Large intestine (tissue), 3 donors: Measurements from ENCODE around the gene CACNA1C. TPM values are rescaled to one million over a fixed set of nuclear protein-coding genes. Genes with fewer than 3 reads are reported as not detected.

ENCODE experiments used
- DNase-seq, 2 donors: peaks; one replicate each; pipeline versions ENCODE4 v3.0.0 to v3.0.0-alpha.2; 2013
- H3K27ac ChIP-seq: one replicate; pipeline ENCODE4 v1.5.1; 2013; ENCODE audit warnings: low read length
- H3K27me3 ChIP-seq: 2 replicates; pipeline ENCODE4 v1.6.1; 2013; ENCODE audit warnings: low read length; ENCODE audit not compliant: control insufficient read depth, insufficient read depth
- H3K36me3 ChIP-seq: 2 replicates; pipeline ENCODE4 v1.6.1; 2013; ENCODE audit warnings: low read length; ENCODE audit not compliant: control insufficient read depth, insufficient read depth
- H3K4me1 ChIP-seq: one replicate; pipeline ENCODE4 v1.6.1; 2013; ENCODE audit warnings: low read length; ENCODE audit not compliant: control insufficient read depth, insufficient read depth
- H3K4me3 ChIP-seq: one replicate; pipeline ENCODE4 v1.5.1; 2013; ENCODE audit warnings: low read length
- H3K9me3 ChIP-seq: one replicate; pipeline ENCODE4 v1.6.1; 2013; ENCODE audit warnings: mild to moderate bottlenecking, low read depth, low read length, moderate library complexity; ENCODE audit not compliant: control insufficient read depth
- WGBS: methylation state at CpG from one replicate; pipeline ENCODE4 v1.1.5; 2013; ENCODE audit warnings: low lambda C conversion rate; ENCODE audit not compliant: insufficient coverage; 5-methylcytosine and 5-hydroxymethylcytosine counted together
- polyA plus RNA-seq: library from polyadenylated mRNA; unstranded; fragments of 120-200 nt; gene quantifications from one replicate; pipeline ENCODE4 v1.2.1, GENCODE V29; 2013

The CACNA1C gene
- polyA plus RNA-seq, 1 donor, result 5.9 TPM

DNA sequence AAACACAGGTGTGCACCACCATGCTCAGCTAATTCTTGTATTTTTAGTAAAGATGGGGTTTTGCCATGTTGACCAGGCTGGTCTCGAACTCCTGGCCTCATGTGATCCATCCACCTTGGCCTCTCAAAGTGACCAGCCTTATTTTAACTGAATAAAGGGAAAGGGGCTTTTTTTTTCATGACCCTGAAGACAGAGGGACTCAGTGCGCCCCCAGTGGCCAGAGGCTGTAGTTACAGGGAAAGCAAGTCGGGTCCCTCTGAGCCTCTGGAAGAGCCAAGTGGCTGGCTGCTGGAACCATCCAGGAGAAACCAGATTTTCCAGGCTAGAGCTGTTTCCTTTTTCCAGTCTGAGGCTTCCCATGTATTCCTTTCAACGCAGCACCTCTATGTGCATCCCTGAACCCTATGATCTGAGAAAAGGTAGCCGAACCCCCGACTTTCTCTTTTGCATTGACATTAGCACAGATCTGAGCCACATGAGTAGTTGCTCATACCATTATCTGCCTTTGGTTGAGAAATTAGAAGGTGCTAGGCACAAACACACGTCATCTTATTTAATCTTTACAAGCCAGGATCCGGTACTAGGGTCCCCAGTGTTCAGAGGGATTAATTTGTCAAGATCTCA lies 342.7 kb downstream of the CACNA1C start:
- Histone ChIP-seq H3K27me3 (no peaks in the 10 kb centered on the region), H3K27ac (no peak overlapping the region), H3K9me3 (no peaks in the 10 kb centered on the region), H3K4me1 (no peaks in the 10 kb centered on the region), H3K4me3 (no peak overlapping the region), H3K36me3 (no peaks in the 10 kb centered on the region)
- DNase-seq, result no peak
- no CpG with 5 or more reads among the region's 8 CpGs for WGBS

- H3K36me3 ChIP-seq, result no peaks in the 10 kb centered on the region
- WGBS, result no CpG with 5 or more reads among the region's 6 CpGs
- no peak overlapping the region for H3K4me3 ChIP-seq
- H3K27me3 ChIP-seq, result no peaks in the 10 kb centered on the region
- DNase-seq, result no peak
- H3K27ac ChIP-seq, result no peak overlapping the region
- H3K4me1 ChIP-seq, result no peaks in the 10 kb centered on the region
- no peaks in the 10 kb centered on the region for H3K9me3 ChIP-seq
Observed at GRCh38 chr12:2396448-2396871, 343.7 kb downstream of the CACNA1C start.

GRCh38 chr12:2397356-2398045 lies 344.7 kb downstream of the CACNA1C start:
- DNase-seq, result no peak
- H3K4me1 ChIP-seq, result no peaks in the 10 kb centered on the region
- H3K9me3 ChIP-seq, result no peaks in the 10 kb centered on the region
- H3K4me3 ChIP-seq, result no peak overlapping the region
- H3K27ac ChIP-seq, result no peak overlapping the region
- no peaks in the 10 kb centered on the region for H3K36me3 ChIP-seq
- no peaks in the 10 kb centered on the region for H3K27me3 ChIP-seq
- WGBS, result no CpG with 5 or more reads among the region's 11 CpGs

GRCh38 chr12:2401040-2401439 lies 348.3 kb downstream of the CACNA1C start:
- H3K4me3 ChIP-seq, result no peak overlapping the region
- no peaks in the 10 kb centered on the region for H3K4me1 ChIP-seq
- H3K36me3 ChIP-seq, result no peaks in the 10 kb centered on the region
- H3K27me3 ChIP-seq, result no peaks in the 10 kb centered on the region
- no CpG with 5 or more reads among the region's 2 CpGs for WGBS
- no peak overlapping the region for H3K27ac ChIP-seq
- DNase-seq, result no peak
- no peaks in the 10 kb centered on the region for H3K9me3 ChIP-seq

- WGBS, result no CpG with 5 or more reads among the region's 5 CpGs
- Histone ChIP-seq H3K4me3 (no peak overlapping the region), H3K27ac (no peak overlapping the region), H3K36me3 (no peaks in the 10 kb centered on the region), H3K9me3 (no peaks in the 10 kb centered on the region), H3K4me1 (no peaks in the 10 kb centered on the region), H3K27me3 (no peaks in the 10 kb centered on the region)
- no peak for DNase-seq
Observed at GRCh38 chr12:2402073-2402579, 349.3 kb downstream of the CACNA1C start.

GRCh38 chr12:2403221-2403976 lies 350.6 kb downstream of the CACNA1C start:
- no peak for DNase-seq
- no peak overlapping the region for H3K4me3 ChIP-seq
- no peak overlapping the region for H3K27ac ChIP-seq
- 67% methylated on average over 1 of the region's 14 CpGs for WGBS
- no peaks in the 10 kb centered on the region for H3K27me3 ChIP-seq
- H3K9me3 ChIP-seq, result no peaks in the 10 kb centered on the region
- H3K36me3 ChIP-seq, result no peaks in the 10 kb centered on the region
- no peaks in the 10 kb centered on the region for H3K4me1 ChIP-seq

GRCh38 chr12:2405039-2405438 lies 352.3 kb downstream of the CACNA1C start:
- H3K4me3 ChIP-seq, result no peak overlapping the region
- no peaks in the 10 kb centered on the region for H3K4me1 ChIP-seq
- 71% methylated on average over 1 of the region's 9 CpGs for WGBS
- H3K9me3 ChIP-seq, result no peaks in the 10 kb centered on the region
- DNase-seq, result no peak
- no peaks in the 10 kb centered on the region for H3K27me3 ChIP-seq
- H3K27ac ChIP-seq, result no peak overlapping the region
- no peaks in the 10 kb centered on the region for H3K36me3 ChIP-seq

GRCh38 chr12:2406903-2407302 lies 354.1 kb downstream of the CACNA1C start:
- Histone ChIP-seq H3K4me3 (no peak overlapping the region), H3K27me3 (no peaks in the 10 kb centered on the region), H3K9me3 (no peaks in the 10 kb centered on the region), H3K36me3 (no peaks in the 10 kb centered on the region), H3K4me1 (no peaks in the 10 kb centered on the region), H3K27ac (no peak overlapping the region)
- no peak for DNase-seq
- no CpG with 5 or more reads among the region's 10 CpGs for WGBS

GRCh38 chr12:2408262-2408661 lies 355.5 kb downstream of the CACNA1C start:
- no peak for DNase-seq
- Histone ChIP-seq H3K36me3 (no peaks in the 10 kb centered on the region), H3K4me1 (no peaks in the 10 kb centered on the region)

DNA sequence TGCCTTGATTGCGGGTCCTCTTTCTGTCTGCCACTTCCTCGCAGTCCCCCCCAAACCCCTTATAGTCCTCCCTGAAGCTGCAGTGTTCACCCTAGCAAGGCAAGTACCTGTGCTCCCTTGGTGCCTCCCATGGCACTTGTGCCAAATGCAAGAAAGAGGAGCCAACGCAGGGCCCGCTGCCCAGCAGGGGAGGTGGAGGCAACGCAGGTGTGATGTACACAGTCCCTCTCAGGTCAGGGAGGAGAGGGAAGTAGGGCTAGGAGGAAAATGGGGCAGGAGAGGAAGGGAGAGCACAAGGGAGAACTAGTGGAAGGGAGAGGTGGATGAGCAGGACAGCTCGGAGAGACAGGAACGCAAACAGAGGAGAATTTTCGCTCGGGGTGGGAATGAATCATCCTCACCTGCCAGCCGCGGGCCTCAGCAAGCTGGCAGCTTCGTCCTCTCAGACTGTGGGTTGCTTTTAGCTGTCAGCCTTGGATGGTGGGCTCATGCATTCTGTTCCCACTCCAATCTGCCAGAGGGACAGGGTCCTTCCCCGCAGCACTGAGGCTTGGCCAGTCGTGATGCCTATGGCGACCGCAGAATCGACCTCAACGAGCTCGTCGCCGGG lies 357.0 kb downstream of the CACNA1C start:
- no peak overlapping the region for H3K27ac ChIP-seq
- no peaks in the 10 kb centered on the region for H3K27me3 ChIP-seq
- DNase-seq, result no peak
- WGBS, result no CpG with 5 or more reads among the region's 21 CpGs
- H3K9me3 ChIP-seq, result no peaks in the 10 kb centered on the region
- H3K4me3 ChIP-seq, result no peak overlapping the region
- H3K36me3 ChIP-seq, result no peaks in the 10 kb centered on the region
- no peaks in the 10 kb centered on the region for H3K4me1 ChIP-seq

More at GRCh38 chr12:2408262-2408661, 355.5 kb downstream of the CACNA1C start:
- Histone ChIP-seq H3K4me3 (no peak overlapping the region), H3K27ac (no peak overlapping the region), H3K9me3 (no peaks in the 10 kb centered on the region), H3K27me3 (no peaks in the 10 kb centered on the region)
- WGBS, result 81% methylated on average over 3 of the region's 3 CpGs
